Dendritic cell treated with granulocyte-macrophage colony-stimulating factor and Interleukin-4, amounts not matched to agents 40 ng/mL and 50 ng/mL, for 4 days (primary cell): ENCODE measurements around the gene PPP1R9A.

Source experiments
- H3K27ac Mint-ChIP-seq: one replicate; pipeline ENCODE4 v1.8.0; 2022; ENCODE audit warnings: mild to moderate bottlenecking, mixed read lengths
- H3K27me3 Mint-ChIP-seq: one replicate; pipeline ENCODE4 v1.8.0; 2022; ENCODE audit warnings: mild to moderate bottlenecking, mixed read lengths
- H3K36me3 Mint-ChIP-seq: one replicate; pipeline ENCODE4 v1.8.0; 2022; ENCODE audit warnings: low read depth, mixed read lengths
- H3K4me1 Mint-ChIP-seq: one replicate; pipeline ENCODE4 v1.8.0; 2022; ENCODE audit warnings: low read depth, mixed read lengths
- H3K4me3 Mint-ChIP-seq: one replicate; pipeline ENCODE4 v1.8.0; 2022; ENCODE audit warnings: mild to moderate bottlenecking, moderate library complexity, mixed read lengths
- H3K9me3 Mint-ChIP-seq: one replicate; pipeline ENCODE4 v1.8.0; 2022; ENCODE audit warnings: mixed read lengths
- intact Hi-C: fragments of 100-400 bp; cut with micrococcal nuclease; formaldehyde crosslinking; loops from one replicate; pipeline ENCODE4 v1.15.0; 2022

Gene PPP1R9A

DNA sequence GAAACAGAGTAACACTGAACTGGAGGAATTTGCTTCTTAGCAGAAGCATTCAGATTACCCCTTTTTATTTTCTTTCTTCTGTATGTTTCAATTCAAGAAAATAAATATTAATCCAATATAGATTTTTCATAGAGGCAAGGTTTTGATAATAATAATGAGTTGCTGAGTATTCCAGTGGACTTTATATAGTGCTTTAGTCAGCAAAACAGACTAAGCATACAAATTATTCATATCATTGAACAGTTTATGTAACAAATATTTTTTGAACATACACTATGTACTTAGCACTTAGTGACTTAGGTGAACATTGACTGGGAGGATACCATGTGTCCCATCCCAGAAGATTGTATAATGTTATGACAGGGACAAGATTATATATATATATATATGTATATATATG lies 32.0 kb downstream of the PPP1R9A start:
- H3K4me3 Mint-ChIP-seq: no peak overlapping the region
- intact Hi-C loops: no loop called here
- no peaks in the 10 kb centered on the region for H3K36me3 Mint-ChIP-seq
- no peaks in the 10 kb centered on the region for H3K4me1 Mint-ChIP-seq
- H3K9me3 Mint-ChIP-seq: no peaks in the 10 kb centered on the region
- no peaks in the 10 kb centered on the region for H3K27me3 Mint-ChIP-seq
- H3K27ac Mint-ChIP-seq: no peak overlapping the region

DNA sequence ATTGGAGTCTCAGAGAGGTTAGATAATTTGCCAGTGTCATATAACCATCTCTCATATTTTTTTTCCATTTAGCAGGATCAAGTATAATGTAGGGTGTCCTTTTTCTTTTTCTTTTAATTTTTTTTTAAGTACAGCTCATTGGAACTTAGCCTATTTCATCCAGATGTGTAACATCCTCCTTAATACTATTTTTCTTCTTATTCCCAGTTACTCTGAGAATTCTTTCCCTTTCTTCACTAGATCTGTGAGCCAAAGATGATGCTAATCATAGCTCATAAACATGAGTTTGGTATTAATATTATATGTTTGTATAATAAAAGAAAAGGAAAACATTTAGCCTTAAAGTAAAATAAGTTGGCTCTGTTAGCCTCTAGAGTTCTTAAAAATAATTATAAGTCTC lies 32.8 kb downstream of the PPP1R9A start:
- H3K4me1 Mint-ChIP-seq: no peaks in the 10 kb centered on the region
- intact Hi-C loops: no loop called here
- no peak overlapping the region for H3K27ac Mint-ChIP-seq
- no peak overlapping the region for H3K4me3 Mint-ChIP-seq
- no peaks in the 10 kb centered on the region for H3K9me3 Mint-ChIP-seq
- no peaks in the 10 kb centered on the region for H3K36me3 Mint-ChIP-seq
- H3K27me3 Mint-ChIP-seq: no peaks in the 10 kb centered on the region

DNA sequence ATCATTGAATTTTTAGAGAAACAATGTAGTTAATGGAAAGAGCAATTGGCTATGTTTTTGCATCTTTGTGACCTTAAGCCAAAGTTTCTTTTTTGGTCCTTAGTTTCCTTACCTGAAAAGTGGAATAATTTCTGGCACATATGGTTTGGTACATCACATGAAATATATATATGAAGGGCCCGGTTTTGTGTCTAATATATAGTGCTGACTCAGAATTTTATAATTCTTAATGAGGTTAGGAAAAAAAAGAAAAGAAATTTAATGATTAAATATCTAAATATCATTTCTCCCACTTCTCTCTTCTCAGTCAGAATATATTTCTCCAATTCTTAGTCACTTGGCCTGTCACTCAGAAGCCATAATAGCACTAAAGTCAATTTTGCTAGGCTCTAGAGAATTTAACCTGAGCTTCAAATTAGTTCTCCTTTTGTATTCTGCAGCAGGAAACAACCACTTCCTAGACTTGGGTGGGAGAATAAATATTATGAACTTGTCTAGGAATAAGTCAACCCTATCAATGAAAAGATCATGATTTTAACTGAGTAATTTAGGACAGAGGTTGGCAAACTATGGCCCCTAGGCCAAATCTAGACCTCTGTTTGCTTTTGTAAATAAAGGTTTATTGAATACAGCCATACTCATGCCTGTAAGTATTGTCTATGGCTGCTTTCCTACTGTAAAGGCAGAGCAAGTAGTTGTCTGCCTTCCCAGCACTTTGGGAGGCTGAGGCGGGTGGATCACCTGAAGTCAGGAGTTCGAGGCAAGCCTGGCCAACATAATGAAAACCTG lies 34.6 kb downstream of the PPP1R9A start:
- no peaks in the 10 kb centered on the region for H3K4me1 Mint-ChIP-seq
- H3K27ac Mint-ChIP-seq: no peak overlapping the region
- no peak overlapping the region for H3K4me3 Mint-ChIP-seq
- intact Hi-C loops: no loop called here
- no peaks in the 10 kb centered on the region for H3K9me3 Mint-ChIP-seq
- H3K36me3 Mint-ChIP-seq: no peaks in the 10 kb centered on the region
- no peaks in the 10 kb centered on the region for H3K27me3 Mint-ChIP-seq

DNA sequence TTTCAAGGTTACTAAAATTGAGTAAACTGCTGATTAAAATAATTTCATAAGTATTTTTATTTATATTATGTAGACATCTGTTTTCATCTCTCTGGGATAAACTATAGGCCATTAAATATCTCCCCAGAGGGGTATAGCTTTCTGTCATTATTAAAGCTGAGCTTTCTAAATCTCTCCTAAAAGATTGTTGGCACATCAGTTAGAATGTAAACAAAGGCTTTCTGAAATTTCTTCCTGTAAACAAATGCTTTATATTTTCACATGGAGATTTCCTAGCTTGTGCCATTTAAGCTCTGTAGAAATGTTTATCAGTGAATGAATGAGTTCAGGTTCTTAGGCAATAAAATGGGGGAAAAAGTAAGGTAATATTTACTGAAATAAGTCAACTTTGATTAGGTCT lies 35.7 kb downstream of the PPP1R9A start:
- no peaks in the 10 kb centered on the region for H3K9me3 Mint-ChIP-seq
- H3K27ac Mint-ChIP-seq: no peak overlapping the region
- H3K36me3 Mint-ChIP-seq: no peaks in the 10 kb centered on the region
- no peaks in the 10 kb centered on the region for H3K27me3 Mint-ChIP-seq
- H3K4me3 Mint-ChIP-seq: no peak overlapping the region
- H3K4me1 Mint-ChIP-seq: no peaks in the 10 kb centered on the region
- intact Hi-C loops: no loop called here

DNA sequence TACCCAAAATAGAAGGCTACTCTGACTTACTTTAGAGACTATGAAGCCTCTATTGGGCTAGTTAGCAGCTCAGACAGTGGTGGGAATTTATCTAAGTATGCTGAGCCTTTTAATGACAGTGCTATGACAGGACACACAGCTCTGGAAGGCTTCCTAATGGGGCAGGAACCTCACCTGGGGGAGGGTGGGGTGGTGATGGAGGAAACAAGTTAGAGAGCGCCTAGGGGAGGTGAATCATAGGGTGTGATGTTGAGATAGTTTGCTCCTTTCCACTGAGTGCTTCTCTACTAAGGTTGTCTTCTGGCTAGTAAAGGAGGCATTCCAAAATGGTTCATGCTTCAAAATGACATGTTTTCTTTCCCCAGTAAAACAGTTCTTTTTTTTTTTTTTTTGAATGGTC lies 42.1 kb downstream of the PPP1R9A start:
- Mint-ChIP-seq H3K9me3 (no peaks in the 10 kb centered on the region), H3K27me3 (no peaks in the 10 kb centered on the region), H3K4me3 (no peak overlapping the region), H3K4me1 (no peaks in the 10 kb centered on the region), H3K27ac (no peak overlapping the region), H3K36me3 (no peaks in the 10 kb centered on the region)
- intact Hi-C loops: no loop called here

DNA sequence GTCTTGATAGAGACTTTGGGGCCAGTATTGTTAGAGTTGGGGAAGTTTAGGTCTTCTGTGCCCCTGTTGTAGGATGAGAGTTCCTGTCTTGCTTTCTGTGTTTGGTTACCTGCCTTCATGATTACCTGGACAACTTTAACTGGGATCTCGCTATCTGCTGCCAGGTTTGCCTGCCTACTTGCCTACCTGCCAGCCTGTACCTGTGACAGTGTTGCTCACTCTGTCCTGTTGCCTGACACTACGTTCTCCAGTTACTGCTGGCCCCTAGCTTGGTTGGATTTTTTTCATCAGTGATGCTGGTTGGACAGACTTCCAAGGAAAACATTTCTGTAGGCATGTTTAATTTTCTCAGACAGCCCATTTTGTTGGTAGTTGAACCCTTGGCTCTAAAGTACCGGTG lies 48.4 kb downstream of the PPP1R9A start:
- H3K27me3 Mint-ChIP-seq: no peaks in the 10 kb centered on the region
- H3K4me1 Mint-ChIP-seq: no peaks in the 10 kb centered on the region
- no peak overlapping the region for H3K27ac Mint-ChIP-seq
- intact Hi-C loops: no loop called here
- no peaks in the 10 kb centered on the region for H3K9me3 Mint-ChIP-seq
- no peaks in the 10 kb centered on the region for H3K36me3 Mint-ChIP-seq
- no peak overlapping the region for H3K4me3 Mint-ChIP-seq

DNA sequence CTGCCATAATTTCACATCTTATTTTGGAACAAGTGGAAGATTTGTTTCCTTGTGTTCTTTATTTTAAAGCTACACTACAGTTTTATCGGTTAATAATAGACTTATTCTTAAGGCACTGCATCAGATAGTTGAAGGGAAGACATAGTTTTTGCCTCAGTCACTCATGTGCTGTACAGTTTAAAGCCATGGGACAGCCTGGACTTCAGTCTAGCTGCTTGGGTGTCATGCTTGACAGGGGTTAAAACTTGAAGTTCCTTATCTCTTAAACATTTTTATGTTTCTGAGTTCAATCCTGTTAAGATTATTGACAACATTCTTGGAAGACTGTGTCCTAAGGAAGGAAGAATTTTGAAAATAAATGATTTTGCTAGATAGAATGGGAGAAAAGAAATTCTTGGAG lies 49.7 kb downstream of the PPP1R9A start:
- Mint-ChIP-seq H3K4me1 (no peaks in the 10 kb centered on the region), H3K4me3 (no peak overlapping the region), H3K9me3 (no peaks in the 10 kb centered on the region), H3K27me3 (no peaks in the 10 kb centered on the region), H3K36me3 (no peaks in the 10 kb centered on the region), H3K27ac (no peak overlapping the region)
- intact Hi-C loops: no loop called here

DNA sequence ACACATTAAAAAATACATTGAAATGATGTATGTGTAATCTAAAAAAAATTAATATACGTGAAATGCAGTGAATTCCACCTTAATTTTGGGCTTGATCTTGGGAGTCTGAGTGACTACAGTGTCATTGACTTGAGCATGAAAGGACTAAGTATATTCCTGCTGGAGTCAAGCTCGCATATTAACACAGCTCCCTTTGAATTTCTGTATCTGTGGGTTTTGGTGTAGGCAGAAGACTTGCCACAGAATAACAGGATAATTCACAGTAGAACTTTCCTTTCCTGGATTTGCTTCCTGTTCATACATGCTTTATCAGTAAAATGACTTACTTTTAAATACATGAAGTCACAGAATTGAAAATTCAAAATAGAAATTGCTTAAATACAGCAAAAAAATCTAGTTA lies 55.3 kb downstream of the PPP1R9A start:
- peaks cover 22% of the 10 kb centered on the region for H3K9me3 Mint-ChIP-seq
- H3K4me1 Mint-ChIP-seq: no peaks in the 10 kb centered on the region
- H3K4me3 Mint-ChIP-seq: no peak overlapping the region
- no peaks in the 10 kb centered on the region for H3K36me3 Mint-ChIP-seq
- no peak overlapping the region for H3K27ac Mint-ChIP-seq
- H3K27me3 Mint-ChIP-seq: no peaks in the 10 kb centered on the region
- intact Hi-C loops: no loop called here

DNA sequence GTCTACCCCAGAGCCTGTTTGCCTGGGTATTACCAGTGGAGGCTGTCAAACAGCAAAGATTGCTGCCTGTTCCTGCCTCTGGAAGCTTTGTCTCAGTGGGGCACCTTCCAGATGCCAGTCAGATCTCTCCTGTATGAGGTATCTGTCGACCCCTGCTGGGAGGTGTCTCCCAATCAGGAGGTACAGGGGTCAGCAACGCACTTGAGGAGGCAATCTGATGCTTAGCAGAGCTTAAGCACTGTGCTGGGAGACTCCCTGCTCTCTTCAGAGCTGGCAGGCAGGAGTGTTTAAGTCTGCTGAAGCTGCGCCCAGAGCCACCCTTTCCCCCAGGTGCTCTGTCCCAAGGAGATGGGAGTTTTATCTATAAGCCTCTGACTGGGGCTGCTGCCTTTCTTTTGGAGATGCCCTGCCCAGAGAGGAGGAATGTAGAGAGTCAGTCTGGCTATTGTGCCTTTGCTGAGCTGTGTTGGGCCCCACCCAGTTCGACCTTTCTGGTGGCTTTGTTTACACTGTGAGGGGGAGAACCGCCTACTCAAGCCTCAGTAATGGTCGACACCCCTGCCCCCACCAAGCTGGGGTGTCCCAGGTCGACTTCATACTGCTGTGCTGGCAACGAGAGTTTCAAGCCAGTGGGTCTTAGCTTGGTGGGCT lies 62.2 kb downstream of the PPP1R9A start:
- intact Hi-C loops: no loop called here
- H3K27ac Mint-ChIP-seq: no peak overlapping the region

DNA sequence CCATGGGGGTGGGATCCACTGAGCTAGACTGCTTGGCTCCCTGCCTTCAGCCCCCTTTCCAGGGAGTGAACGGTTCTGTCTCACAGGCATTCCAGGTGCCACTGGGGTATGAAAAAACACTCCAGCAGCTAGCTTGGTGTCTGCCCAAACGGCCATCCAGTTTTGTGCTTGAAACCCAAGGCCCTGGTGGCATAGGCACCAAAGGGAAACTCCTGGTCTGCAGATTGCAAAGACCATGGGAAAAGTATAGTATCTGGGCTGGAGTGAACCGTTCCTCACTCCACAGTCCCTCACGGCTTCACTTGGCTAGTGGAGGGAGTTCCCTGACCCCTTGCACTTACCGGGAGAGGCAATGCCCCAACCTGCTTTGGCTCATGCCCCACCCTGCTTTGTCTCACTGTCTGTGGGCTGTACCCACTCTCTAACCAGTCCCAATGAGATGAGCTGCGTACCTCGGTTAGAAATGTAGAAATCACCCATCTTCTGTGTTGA lies 62.7 kb downstream of the PPP1R9A start:
- Mint-ChIP-seq H3K4me3 (no peak overlapping the region), H3K4me1 (no peaks in the 10 kb centered on the region), H3K9me3 (peaks cover 40% of the 10 kb centered on the region), H3K27ac (no peak overlapping the region), H3K36me3 (no peaks in the 10 kb centered on the region), H3K27me3 (no peaks in the 10 kb centered on the region)
- intact Hi-C loops: no loop called here

More for the DNA sequence above, 62.2 kb downstream of the PPP1R9A start:
- Mint-ChIP-seq H3K36me3 (no peaks in the 10 kb centered on the region), H3K4me1 (no peaks in the 10 kb centered on the region), H3K9me3 (peaks cover 40% of the 10 kb centered on the region), H3K27me3 (no peaks in the 10 kb centered on the region), H3K4me3 (no peak overlapping the region)

DNA sequence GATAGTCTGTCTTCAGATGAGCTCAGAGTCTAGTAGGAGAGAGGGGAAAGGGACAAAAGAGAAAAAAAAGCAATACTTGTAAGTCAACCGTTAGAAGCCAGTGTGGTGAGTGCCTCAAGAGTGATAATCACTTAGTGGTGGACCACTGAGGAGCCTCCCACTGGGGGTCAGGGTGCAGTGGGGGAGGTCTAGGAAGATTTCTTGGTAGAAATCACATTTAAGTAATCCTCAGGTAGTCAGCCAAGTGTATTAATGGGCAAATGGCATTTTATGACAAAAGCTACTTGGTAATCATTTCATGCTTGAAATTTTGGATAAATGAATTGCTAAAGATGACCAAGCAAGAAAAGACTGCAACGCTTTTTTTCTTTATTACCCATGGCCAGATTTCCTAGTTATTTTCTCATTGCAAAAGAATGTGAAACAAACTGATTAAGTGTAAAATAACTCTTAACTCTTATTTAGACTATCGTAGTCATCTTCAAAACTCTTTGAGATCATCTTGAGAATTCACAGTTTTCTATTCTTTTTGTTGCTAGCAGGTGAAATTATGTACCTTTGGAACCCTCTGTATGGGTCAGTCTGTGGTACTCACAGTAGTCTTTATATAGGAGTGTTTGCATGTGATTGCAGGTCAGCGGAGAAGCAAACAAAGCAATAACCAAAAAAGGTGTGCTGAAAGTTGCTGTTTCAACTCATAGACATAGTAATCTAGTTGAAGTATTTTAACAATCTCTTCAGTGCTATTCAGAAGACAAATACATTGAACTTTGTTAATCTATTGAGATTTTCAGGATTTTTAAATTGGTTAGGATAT lies 63.9 kb downstream of the PPP1R9A start:
- Mint-ChIP-seq H3K4me3 (no peak overlapping the region), H3K9me3 (peaks cover 32% of the 10 kb centered on the region), H3K4me1 (no peaks in the 10 kb centered on the region), H3K27ac (no peak overlapping the region), H3K36me3 (no peaks in the 10 kb centered on the region), H3K27me3 (no peaks in the 10 kb centered on the region)
- intact Hi-C loops: no loop called here

DNA sequence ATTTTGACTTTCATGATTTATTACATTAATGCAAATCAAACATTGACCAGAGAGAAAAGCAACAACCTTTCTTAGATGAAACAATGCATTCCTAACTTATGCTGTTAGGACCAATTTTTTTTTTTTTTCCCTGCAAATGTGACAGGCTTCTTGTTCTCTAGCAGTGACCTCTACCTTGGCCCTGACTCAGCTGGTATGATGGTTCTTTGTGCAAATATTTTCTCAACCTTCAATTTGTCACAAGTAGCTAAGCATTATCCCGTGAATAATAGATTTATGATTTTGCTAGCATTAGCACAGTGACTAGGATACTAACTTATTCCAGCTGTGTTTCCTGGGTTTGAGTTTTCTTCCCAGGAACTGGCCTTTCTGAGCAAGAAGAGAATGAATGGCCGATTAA lies 64.9 kb downstream of the PPP1R9A start:
- H3K9me3 Mint-ChIP-seq: peaks cover 21% of the 10 kb centered on the region
- intact Hi-C loops: no loop called here
- no peaks in the 10 kb centered on the region for H3K36me3 Mint-ChIP-seq
- no peak overlapping the region for H3K4me3 Mint-ChIP-seq
- H3K27me3 Mint-ChIP-seq: no peaks in the 10 kb centered on the region
- H3K4me1 Mint-ChIP-seq: no peaks in the 10 kb centered on the region
- no peak overlapping the region for H3K27ac Mint-ChIP-seq

DNA sequence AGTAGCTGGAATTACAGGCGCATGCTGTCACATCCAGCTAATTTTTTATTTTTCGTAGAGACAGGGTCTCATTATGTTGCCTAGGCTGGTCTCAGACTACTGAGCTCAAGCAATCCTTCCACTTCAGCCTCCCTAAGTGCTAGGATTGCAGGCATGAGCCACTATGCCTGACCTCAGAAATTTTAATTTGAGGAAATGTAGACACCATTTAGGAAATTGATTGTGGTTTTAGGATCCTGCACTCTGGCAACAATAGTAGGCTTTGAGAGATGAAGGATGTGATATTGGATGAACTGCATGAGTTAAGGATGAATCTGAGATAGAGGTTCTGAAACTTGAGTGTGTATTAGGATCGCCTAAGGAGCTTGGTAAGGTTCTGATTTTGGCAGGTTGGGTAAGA lies 66.5 kb downstream of the PPP1R9A start:
- H3K9me3 Mint-ChIP-seq: peaks cover 6% of the 10 kb centered on the region
- no peaks in the 10 kb centered on the region for H3K27me3 Mint-ChIP-seq
- H3K4me3 Mint-ChIP-seq: no peak overlapping the region
- intact Hi-C loops: no loop called here
- H3K27ac Mint-ChIP-seq: no peak overlapping the region
- H3K4me1 Mint-ChIP-seq: no peaks in the 10 kb centered on the region
- H3K36me3 Mint-ChIP-seq: no peaks in the 10 kb centered on the region

DNA sequence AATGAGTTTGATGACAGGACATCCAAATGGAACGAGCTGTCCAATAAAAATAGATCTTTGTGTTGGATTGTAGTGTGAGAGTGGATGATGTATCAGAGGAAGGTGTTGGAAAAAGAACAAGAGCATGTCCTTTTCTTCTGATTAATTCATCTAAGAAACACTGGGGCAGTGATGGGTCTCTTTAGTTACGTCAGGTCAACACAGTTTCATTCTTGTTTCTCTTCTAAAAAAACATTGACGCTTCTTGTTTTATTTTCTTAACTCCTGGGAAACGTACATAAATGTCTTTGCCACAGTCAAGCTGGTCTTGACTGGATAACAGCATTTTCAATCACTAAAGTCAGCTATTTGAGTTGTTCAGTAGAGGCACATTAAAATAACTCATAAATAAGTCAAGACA lies 67.0 kb downstream of the PPP1R9A start:
- intact Hi-C loops: no loop called here
- Mint-ChIP-seq H3K4me1 (no peaks in the 10 kb centered on the region), H3K4me3 (no peak overlapping the region), H3K27me3 (no peaks in the 10 kb centered on the region), H3K9me3 (no peaks in the 10 kb centered on the region), H3K36me3 (no peaks in the 10 kb centered on the region), H3K27ac (no peak overlapping the region)
